Stimulated activated naive CD8-positive, alpha-beta T cell treated with anti-CD3 and anti-CD28 coated beads, Interleukin-15, Interleukin-2, amounts not matched to agents 100 ng/mL and 50 ng/mL, for 24 hours (primary cell): Measurements from ENCODE around the gene CAVIN4.

Experiments
- H3K27ac Mint-ChIP-seq: one replicate; pipeline ENCODE4 v1.8.0; 2021; ENCODE audit warnings: mild to moderate bottlenecking, mixed read lengths
- H3K27me3 Mint-ChIP-seq: one replicate; pipeline ENCODE4 v1.8.0; 2021; ENCODE audit warnings: mixed read lengths
- H3K36me3 Mint-ChIP-seq: one replicate; pipeline ENCODE4 v1.8.0; 2021; ENCODE audit warnings: low read depth, mixed read lengths
- H3K4me1 Mint-ChIP-seq: one replicate; pipeline ENCODE4 v1.8.0; 2021; ENCODE audit warnings: low read depth, mixed read lengths
- H3K4me3 Mint-ChIP-seq: one replicate; pipeline ENCODE4 v1.8.0; 2021; ENCODE audit warnings: mild to moderate bottlenecking, mixed read lengths
- H3K9me3 Mint-ChIP-seq: one replicate; pipeline ENCODE4 v1.8.0; 2021; ENCODE audit warnings: mixed read lengths

The CAVIN4 gene

GRCh38 chr9:100577776-100578448 is at the start of gene CAVIN4:
CAVIN4 (plus strand) TSS chr9:100578079; CDS start chr9:100578144, 65 bp downstream.
- Mint-ChIP-seq H3K9me3 (no peaks in the 10 kb centered on the region), H3K4me1 (no peaks in the 10 kb centered on the region), H3K27ac (no peak within 1 kb of the TSS), H3K36me3 (no peaks in the 10 kb centered on the region), H3K27me3 (no peaks in the 10 kb centered on the region), H3K4me3 (no peak within 1 kb of the TSS)

- Mint-ChIP-seq H3K27me3 (no peaks in the 10 kb centered on the region), H3K36me3 (no peaks in the 10 kb centered on the region), H3K4me3 (no peak overlapping the region), H3K9me3 (no peaks in the 10 kb centered on the region), H3K4me1 (no peaks in the 10 kb centered on the region), H3K27ac (no peak overlapping the region)
Measured at GRCh38 chr9:100534401-100534800, 43.5 kb upstream of the CAVIN4 start.

GRCh38 chr9:100540327-100540726 is 37.6 kb upstream of the CAVIN4 start:
- H3K27me3 Mint-ChIP-seq, result no peaks in the 10 kb centered on the region
- H3K4me3 Mint-ChIP-seq, result no peak overlapping the region
- H3K9me3 Mint-ChIP-seq, result no peaks in the 10 kb centered on the region
- H3K36me3 Mint-ChIP-seq, result no peaks in the 10 kb centered on the region
- H3K4me1 Mint-ChIP-seq, result no peaks in the 10 kb centered on the region
- H3K27ac Mint-ChIP-seq, result no peak overlapping the region

GRCh38 chr9:100549048-100549447 is 28.8 kb upstream of the CAVIN4 start:
- no peaks in the 10 kb centered on the region for H3K36me3 Mint-ChIP-seq
- no peaks in the 10 kb centered on the region for H3K4me1 Mint-ChIP-seq
- no peaks in the 10 kb centered on the region for H3K27me3 Mint-ChIP-seq
- no peak overlapping the region for H3K4me3 Mint-ChIP-seq
- peaks cover 6% of the 10 kb centered on the region for H3K9me3 Mint-ChIP-seq
- H3K27ac Mint-ChIP-seq, result no peak overlapping the region

GRCh38 chr9:100554935-100555401 is 22.9 kb upstream of the CAVIN4 start:
- no peaks in the 10 kb centered on the region for H3K36me3 Mint-ChIP-seq
- H3K9me3 Mint-ChIP-seq, result no peaks in the 10 kb centered on the region
- H3K27ac Mint-ChIP-seq, result no peak overlapping the region
- no peak overlapping the region for H3K4me3 Mint-ChIP-seq
- H3K4me1 Mint-ChIP-seq, result no peaks in the 10 kb centered on the region
- H3K27me3 Mint-ChIP-seq, result no peaks in the 10 kb centered on the region

- H3K27me3 Mint-ChIP-seq, result no peaks in the 10 kb centered on the region
- no peaks in the 10 kb centered on the region for H3K9me3 Mint-ChIP-seq
- H3K4me1 Mint-ChIP-seq, result no peaks in the 10 kb centered on the region
- H3K4me3 Mint-ChIP-seq, result no peak overlapping the region
- H3K27ac Mint-ChIP-seq, result no peak overlapping the region
- H3K36me3 Mint-ChIP-seq, result no peaks in the 10 kb centered on the region
Measured at GRCh38 chr9:100555471-100555870, 22.4 kb upstream of the CAVIN4 start.

GRCh38 chr9:100557053-100557452 is 20.8 kb upstream of the CAVIN4 start:
- Mint-ChIP-seq H3K4me1 (no peaks in the 10 kb centered on the region), H3K27ac (no peak overlapping the region)

GRCh38 chr9:100561256-100561655 is 16.6 kb upstream of the CAVIN4 start:
- Mint-ChIP-seq H3K4me3 (no peak overlapping the region), H3K36me3 (no peaks in the 10 kb centered on the region), H3K4me1 (no peaks in the 10 kb centered on the region), H3K27me3 (no peaks in the 10 kb centered on the region), H3K9me3 (no peaks in the 10 kb centered on the region), H3K27ac (no peak overlapping the region)

More at GRCh38 chr9:100557053-100557452, 20.8 kb upstream of the CAVIN4 start:
- H3K4me3 Mint-ChIP-seq, result no peak overlapping the region
- H3K9me3 Mint-ChIP-seq, result no peaks in the 10 kb centered on the region
- H3K27me3 Mint-ChIP-seq, result no peaks in the 10 kb centered on the region
- no peaks in the 10 kb centered on the region for H3K36me3 Mint-ChIP-seq

GRCh38 chr9:100567856-100568255 is 10.0 kb upstream of the CAVIN4 start:
- Mint-ChIP-seq H3K9me3 (no peaks in the 10 kb centered on the region), H3K27ac (no peak overlapping the region), H3K36me3 (peaks cover 4% of the 10 kb centered on the region), H3K4me3 (no peak overlapping the region), H3K4me1 (no peaks in the 10 kb centered on the region), H3K27me3 (no peaks in the 10 kb centered on the region)

- Mint-ChIP-seq H3K36me3 (peaks cover 4% of the 10 kb centered on the region), H3K4me1 (no peaks in the 10 kb centered on the region), H3K27ac (no peak overlapping the region), H3K4me3 (no peak overlapping the region), H3K9me3 (no peaks in the 10 kb centered on the region), H3K27me3 (no peaks in the 10 kb centered on the region)
Measured at GRCh38 chr9:100573655-100574260, 4.1 kb upstream of the CAVIN4 start.

- H3K27ac Mint-ChIP-seq, result no peak overlapping the region
- no peaks in the 10 kb centered on the region for H3K27me3 Mint-ChIP-seq
- H3K36me3 Mint-ChIP-seq, result peaks cover 4% of the 10 kb centered on the region
- H3K4me3 Mint-ChIP-seq, result no peak overlapping the region
- no peaks in the 10 kb centered on the region for H3K4me1 Mint-ChIP-seq
- no peaks in the 10 kb centered on the region for H3K9me3 Mint-ChIP-seq
Measured at GRCh38 chr9:100575006-100575405, 2.9 kb upstream of the CAVIN4 start.

- Mint-ChIP-seq H3K27ac (no peak overlapping the region), H3K36me3 (no peaks in the 10 kb centered on the region), H3K9me3 (no peaks in the 10 kb centered on the region), H3K27me3 (no peaks in the 10 kb centered on the region), H3K4me3 (no peak overlapping the region), H3K4me1 (no peaks in the 10 kb centered on the region)
Measured at GRCh38 chr9:100575765-100576386, 2.0 kb upstream of the CAVIN4 start.

- Mint-ChIP-seq H3K36me3 (no peaks in the 10 kb centered on the region), H3K27me3 (no peaks in the 10 kb centered on the region), H3K9me3 (no peaks in the 10 kb centered on the region), H3K4me3 (no peak overlapping the region), H3K4me1 (no peaks in the 10 kb centered on the region), H3K27ac (no peak overlapping the region)
Measured at GRCh38 chr9:100578610-100579009, 731 bp downstream of the CAVIN4 start.

- Mint-ChIP-seq H3K4me3 (no peak overlapping the region), H3K36me3 (no peaks in the 10 kb centered on the region), H3K4me1 (no peaks in the 10 kb centered on the region), H3K27ac (no peak overlapping the region), H3K9me3 (no peaks in the 10 kb centered on the region), H3K27me3 (no peaks in the 10 kb centered on the region)
Measured at GRCh38 chr9:100579665-100580064, 1.8 kb downstream of the CAVIN4 start.

- H3K27ac Mint-ChIP-seq, result no peak overlapping the region
- no peaks in the 10 kb centered on the region for H3K27me3 Mint-ChIP-seq
- H3K36me3 Mint-ChIP-seq, result no peaks in the 10 kb centered on the region
Measured at GRCh38 chr9:100580257-100580656, 2.4 kb downstream of the CAVIN4 start.

More at GRCh38 chr9:100580257-100580656, 2.4 kb downstream of the CAVIN4 start:
- Mint-ChIP-seq H3K4me3 (no peak overlapping the region), H3K9me3 (no peaks in the 10 kb centered on the region), H3K4me1 (no peaks in the 10 kb centered on the region)
